H1 (cell line): ENCODE data around the gene CPEB3. TPM values are rescaled to one million over a fixed set of nuclear protein-coding genes. Genes with fewer than 3 reads are reported as not detected.

Source experiments
- BACH1 ChIP-seq: IDR thresholded peaks from 2 replicates; pipeline ENCODE4 v1.6.1; 2012; ENCODE audit warnings: low read length, improper control_type of control experiment
- CTBP2 ChIP-seq: IDR thresholded peaks from 2 replicates; pipeline ENCODE4 v1.7.0; 2011; ENCODE audit warnings: borderline replicate concordance, mild to moderate bottlenecking, moderate library complexity, mixed read lengths, low read length; ENCODE audit not compliant: insufficient read depth, insufficient read length
- KDM4A ChIP-seq: IDR thresholded peaks from one replicate; pipeline ENCODE4 v1.7.1; 2012; ENCODE audit warnings: low read depth, mild to moderate bottlenecking, moderate library complexity, low read length, inconsistent platforms; ENCODE audit not compliant: severe bottlenecking
- SRF ChIP-seq: IDR thresholded peaks from 2 replicates; pipeline ENCODE4 v1.6.1; 2011; ENCODE audit warnings: mild to moderate bottlenecking, low read depth, low read length, moderate library complexity
- polyA plus RNA-seq, 7 experiments: library from polyadenylated mRNA; depleted of rRNA in 3 of 7; stranded (reverse) in 5 of 7; unstranded in 2 of 7; fragments of >200 nt in 5 of 7; fragments of 200-250 nt in 2 of 7; gene quantifications; 1 replicate in 5 of 7; 2 replicates in 1 of 7; 4 replicates in 1 of 7; pipeline versions ENCODE4 v1.2.1 to v1.2.3, GENCODE V29; 2011 to 2013; ENCODE audit warnings: missing spikeins in 2 of 7, mixed read lengths in 2 of 7
- total RNA-seq: library from RNA; stranded (reverse); fragmentation: NEBNext Ultra II Directional; extraction: Animal tissue kit (Norgen Biotek cat#: 25700); gene quantifications from 2 replicates; pipeline ENCODE4 v1.2.1, GENCODE V29; 2021
- TF ChIP-seq, protein P1 (sequence below): IDR thresholded peaks from 2 replicates; pipeline ENCODE4 v1.6.1; 2012; ENCODE audit warnings: low read length, inconsistent platforms

Gene CPEB3
- total and polyA plus RNA-seq, 2 of the 8 experiments (the other 6 are each of a cell fraction or from before 2014, with no cell fraction given): 0.39 to 1.7 TPM

DNA sequence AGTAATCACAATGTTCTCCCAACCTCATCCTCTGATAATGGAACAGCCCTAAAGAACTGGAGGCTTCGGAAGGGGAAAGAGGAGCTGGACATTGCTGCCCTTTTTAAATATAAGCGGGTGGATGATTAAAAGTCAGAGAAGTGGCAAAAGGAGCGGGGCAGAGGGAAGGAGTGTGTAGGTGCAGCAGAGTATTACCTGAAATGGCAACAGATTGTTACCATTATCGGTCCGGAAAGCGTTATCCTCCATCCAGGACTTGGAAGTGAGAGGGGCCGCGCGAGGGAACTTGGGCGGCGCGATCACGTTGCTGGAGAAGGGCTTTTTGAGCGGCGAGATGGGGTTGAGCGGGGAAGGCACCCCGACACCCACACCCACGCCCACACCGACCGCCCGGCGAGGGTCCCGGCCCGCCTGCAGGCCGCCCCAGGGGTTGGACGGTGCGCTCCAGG, 51.7 kb downstream of the CPEB3 start (continued):
- TF ChIP-seq, protein P1, sequence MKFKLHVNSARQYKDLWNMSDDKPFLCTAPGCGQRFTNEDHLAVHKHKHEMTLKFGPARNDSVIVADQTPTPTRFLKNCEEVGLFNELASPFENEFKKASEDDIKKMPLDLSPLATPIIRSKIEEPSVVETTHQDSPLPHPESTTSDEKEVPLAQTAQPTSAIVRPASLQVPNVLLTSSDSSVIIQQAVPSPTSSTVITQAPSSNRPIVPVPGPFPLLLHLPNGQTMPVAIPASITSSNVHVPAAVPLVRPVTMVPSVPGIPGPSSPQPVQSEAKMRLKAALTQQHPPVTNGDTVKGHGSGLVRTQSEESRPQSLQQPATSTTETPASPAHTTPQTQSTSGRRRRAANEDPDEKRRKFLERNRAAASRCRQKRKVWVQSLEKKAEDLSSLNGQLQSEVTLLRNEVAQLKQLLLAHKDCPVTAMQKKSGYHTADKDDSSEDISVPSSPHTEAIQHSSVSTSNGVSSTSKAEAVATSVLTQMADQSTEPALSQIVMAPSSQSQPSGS: no peak
- TF ChIP-seq SRF: no peak
- TF ChIP-seq CTBP2: no peak
- TF ChIP-seq KDM4A: no peak
- no peak for TF ChIP-seq BACH1
